ENCODE measurements around the gene CASK.
"Not testable (repeated sequence)": the region's sequence is repeated elsewhere in the genome, so short reads cannot be mapped to it uniquely, and the experiment has no call there.

The CASK gene

DNA sequence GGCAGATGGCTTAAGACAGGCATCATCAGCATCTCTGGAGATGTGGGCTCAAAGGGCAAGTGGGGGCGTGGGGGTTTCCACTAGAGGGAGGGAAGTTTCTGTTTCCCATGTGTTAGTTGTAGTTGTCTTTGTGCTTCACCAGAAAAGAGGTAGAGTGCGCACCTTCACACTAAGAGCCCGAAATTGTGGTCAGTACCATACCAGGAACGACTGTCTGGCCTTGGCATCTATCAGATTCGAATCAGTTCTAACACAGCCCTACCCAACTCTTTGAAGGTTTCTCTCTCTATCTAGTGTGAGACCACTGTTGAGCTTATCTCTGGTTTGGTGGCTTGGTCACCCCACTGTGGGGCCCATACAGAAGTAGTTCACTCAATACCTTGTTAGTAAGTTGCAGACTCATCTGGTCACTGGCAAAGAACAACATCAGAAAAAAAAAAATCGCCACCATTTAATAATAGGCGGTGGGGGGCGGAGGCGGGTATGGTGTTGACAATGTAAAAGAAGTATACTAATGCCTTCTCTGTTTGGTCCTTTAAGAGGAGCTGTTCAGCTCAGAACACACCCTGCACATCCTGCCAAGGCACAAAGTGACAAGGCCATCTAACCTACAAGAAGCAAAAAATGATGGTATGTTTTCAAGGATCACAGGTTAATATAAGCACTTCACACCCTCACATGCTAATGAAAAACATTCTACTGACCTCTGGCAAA is 405.1 kb downstream of the CASK start:
- no peak for DNase-seq (ENCODE audit: extremely low read depth, low read depth)

DNA sequence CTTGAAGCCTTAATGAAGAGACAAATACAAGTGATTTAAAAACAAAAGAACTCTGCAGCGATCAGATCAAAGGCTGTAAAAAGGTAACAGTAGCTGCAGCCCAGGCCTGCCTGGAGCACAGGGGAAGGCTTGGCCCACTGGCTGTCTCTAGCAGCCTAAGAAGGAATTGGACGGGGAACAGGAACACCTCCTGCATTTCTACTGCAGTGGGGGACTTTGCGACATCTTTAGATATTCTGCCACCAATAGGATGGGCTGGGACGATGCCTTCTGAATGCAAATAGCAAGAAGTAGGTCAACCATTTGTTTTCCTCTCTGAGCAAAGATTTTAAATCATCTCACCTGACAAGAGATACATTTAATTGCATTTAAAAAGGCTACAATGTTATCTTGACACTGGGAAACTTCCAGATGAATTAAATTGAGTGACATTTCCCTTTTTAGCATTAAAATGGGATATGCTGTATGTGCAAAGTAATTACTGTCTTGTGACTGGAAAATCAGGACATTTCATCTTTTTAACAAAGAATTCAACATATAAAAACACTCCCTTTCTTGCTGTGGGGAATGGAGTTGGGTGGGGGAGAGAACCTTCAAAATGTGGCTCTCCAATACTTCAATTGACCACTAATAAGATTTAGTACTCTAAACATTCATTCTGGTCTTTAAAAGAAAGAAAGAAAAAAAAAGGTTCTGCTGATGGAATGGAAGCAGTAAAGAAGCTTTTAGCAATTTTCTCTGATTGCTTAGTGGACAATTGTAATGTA is 406.2 kb downstream of the CASK start:
- TF ChIP-seq, protein P1, sequence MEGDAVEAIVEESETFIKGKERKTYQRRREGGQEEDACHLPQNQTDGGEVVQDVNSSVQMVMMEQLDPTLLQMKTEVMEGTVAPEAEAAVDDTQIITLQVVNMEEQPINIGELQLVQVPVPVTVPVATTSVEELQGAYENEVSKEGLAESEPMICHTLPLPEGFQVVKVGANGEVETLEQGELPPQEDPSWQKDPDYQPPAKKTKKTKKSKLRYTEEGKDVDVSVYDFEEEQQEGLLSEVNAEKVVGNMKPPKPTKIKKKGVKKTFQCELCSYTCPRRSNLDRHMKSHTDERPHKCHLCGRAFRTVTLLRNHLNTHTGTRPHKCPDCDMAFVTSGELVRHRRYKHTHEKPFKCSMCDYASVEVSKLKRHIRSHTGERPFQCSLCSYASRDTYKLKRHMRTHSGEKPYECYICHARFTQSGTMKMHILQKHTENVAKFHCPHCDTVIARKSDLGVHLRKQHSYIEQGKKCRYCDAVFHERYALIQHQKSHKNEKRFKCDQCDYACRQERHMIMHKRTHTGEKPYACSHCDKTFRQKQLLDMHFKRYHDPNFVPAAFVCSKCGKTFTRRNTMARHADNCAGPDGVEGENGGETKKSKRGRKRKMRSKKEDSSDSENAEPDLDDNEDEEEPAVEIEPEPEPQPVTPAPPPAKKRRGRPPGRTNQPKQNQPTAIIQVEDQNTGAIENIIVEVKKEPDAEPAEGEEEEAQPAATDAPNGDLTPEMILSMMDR (IDR thresholded peaks at IDR 0.05; ENCODE audit: low read depth, low read length, missing control alignments) = no peak

More for the DNA sequence above, 405.1 kb downstream of the CASK start:
- no peak overlapping the region for H3K4me3 ChIP-seq (replicated peaks; ENCODE audit: low read depth, low read length)
- TF ChIP-seq, protein P1 (IDR thresholded peaks at IDR 0.05; ENCODE audit: low read depth, low read length, missing control alignments) = no peak

DNA sequence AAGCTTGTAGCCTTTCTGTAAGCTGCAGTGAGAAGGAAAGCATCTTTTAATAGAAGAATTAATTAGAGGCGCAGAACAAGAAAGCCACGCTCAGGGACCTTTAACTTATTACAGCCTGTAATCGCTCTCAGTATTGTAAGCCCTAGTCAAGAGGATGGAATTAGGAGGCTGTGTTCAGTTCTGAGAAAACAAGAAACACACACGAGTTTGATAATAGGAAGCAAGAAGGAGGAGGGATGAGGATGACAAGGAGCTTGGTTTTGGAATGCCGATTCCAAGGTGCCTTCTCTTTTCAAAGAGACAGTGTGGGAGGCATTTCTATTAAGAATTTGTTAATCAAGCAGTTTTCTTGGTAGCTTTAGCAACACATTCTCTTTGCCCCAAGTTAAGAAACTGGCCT is 406.9 kb downstream of the CASK start:
- no peak overlapping the region for H3K4me3 ChIP-seq (replicated peaks; ENCODE audit: low read depth, low read length)
- DNase-seq (ENCODE audit: extremely low read depth, low read depth) = no peak
- TF ChIP-seq, protein P1 (IDR thresholded peaks at IDR 0.05; ENCODE audit: low read depth, low read length, missing control alignments) = no peak

More for the DNA sequence above, 406.2 kb downstream of the CASK start:
- no peak overlapping the region for H3K4me3 ChIP-seq (replicated peaks; ENCODE audit: low read depth, low read length)
- no peak for DNase-seq (ENCODE audit: extremely low read depth, low read depth)

DNA sequence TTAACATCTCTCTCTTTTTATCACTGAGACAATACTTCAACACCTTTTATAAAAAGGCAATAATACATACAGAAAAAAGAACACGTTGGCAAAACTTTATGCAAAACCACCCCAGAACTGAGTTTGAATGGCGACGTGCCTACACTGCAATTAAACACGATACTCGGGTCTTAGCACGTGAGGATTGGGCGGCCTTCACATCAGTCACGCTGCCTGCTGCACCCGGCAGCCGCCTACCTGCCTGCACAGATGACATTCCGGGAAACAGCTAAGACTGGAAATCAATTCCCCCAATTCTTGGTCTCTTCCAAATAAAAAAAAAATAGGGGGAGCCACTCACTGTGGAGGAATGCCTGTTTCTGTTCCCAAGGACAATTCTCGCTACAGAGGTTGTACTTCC is 408.0 kb downstream of the CASK start:
- TF ChIP-seq, protein P1 (IDR thresholded peaks at IDR 0.05; ENCODE audit: low read depth, low read length, missing control alignments) = no peak
- DNase-seq (ENCODE audit: extremely low read depth, low read depth) = no peak
- H3K4me3 ChIP-seq (replicated peaks; ENCODE audit: low read depth, low read length) = no peak overlapping the region

DNA sequence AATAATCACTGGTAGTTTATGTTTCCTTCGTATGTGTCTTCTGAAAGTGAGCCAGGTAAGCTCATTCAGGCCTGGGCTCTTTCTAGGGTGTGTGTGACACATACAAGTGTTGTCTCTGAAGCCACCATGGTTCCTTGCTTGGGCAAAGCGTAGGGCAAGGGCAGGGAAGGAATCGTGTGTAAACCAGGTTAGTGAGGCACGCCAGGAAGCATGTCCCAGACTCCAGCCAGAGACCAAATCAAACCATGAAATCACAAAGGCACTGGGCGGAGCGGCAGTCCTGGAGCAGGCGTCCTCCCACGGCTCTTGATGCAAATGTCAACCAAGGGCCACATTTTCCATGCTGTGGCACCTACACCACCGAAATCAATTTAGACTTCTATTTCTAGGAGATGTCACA is 409.2 kb downstream of the CASK start:
- TF ChIP-seq, protein P1 (IDR thresholded peaks at IDR 0.05; ENCODE audit: low read depth, low read length, missing control alignments) = no peak
- H3K4me3 ChIP-seq (replicated peaks; ENCODE audit: low read depth, low read length) = no peak overlapping the region
- no peak for DNase-seq (ENCODE audit: extremely low read depth, low read depth)

DNA sequence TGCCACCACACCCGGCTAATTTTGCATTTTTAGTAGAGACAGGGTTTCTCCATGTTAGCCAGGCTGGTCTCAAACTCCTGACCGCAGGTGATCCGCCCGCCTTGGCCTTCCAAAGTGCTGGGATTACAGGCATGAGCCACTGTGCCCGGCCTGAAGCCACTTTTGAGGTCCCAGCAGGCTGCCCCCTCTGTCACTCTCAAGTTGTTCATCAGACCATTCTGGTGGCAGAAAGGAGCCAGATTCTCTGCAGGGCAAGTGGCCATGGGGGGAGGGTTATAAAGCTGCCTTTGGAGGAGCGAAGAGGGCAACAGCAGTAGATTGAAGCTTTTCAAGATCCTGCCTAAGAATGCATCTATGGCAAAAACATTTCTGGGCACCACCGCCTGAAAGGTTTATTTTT is 410.5 kb downstream of the CASK start:
- not testable (repeated sequence) for DNase-seq (ENCODE audit: extremely low read depth, low read depth); H3K4me3 ChIP-seq (replicated peaks; ENCODE audit: low read depth, low read length)

DNA sequence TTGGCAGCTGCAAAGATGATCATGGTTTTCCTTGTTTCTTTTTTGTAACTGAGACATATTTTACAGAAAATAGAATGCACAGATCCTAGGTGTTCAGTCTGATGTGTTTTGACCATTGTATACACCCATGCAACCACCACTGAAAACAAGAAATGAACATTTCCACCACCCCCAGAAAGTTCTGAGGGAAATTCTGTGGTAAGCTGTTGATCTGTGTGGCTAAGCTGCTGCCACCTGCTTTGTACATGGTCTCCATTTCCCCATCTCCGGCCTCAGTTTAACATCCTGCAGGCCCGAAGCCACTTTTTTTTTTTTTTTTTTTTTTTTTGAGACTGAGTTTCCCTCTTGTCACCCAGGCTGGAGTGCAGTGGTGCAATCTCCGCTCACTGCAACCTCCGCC is 411.0 kb downstream of the CASK start:
- no peak for DNase-seq (ENCODE audit: extremely low read depth, low read depth)

More for the DNA sequence above, 411.0 kb downstream of the CASK start:
- no peak overlapping the region for H3K4me3 ChIP-seq (replicated peaks; ENCODE audit: low read depth, low read length)
- TF ChIP-seq, protein P1 (IDR thresholded peaks at IDR 0.05; ENCODE audit: low read depth, low read length, missing control alignments) = no peak
